Measurements from ENCODE around the gene ZFP92.

- TF ChIP-seq CTCF (IDR thresholded peaks at IDR 0.05 in 8 of 11, conservative IDR thresholded peaks at IDR 0.05 in 3 of 11) (no peak), POLR2AphosphoS5 (IDR thresholded peaks at IDR 0.05) (no peak)
Measured at GRCh38 chrX:153397256-153397960, 13.9 kb upstream of the ZFP92 start.
